Measurements from ENCODE around the gene PFKFB4. TPM values are rescaled to one million over a fixed set of nuclear protein-coding genes. Genes with fewer than 3 reads are reported as not detected.

Gene PFKFB4
- total RNA-seq, 1 donor from 2014 or later, result 40.3 TPM

DNA sequence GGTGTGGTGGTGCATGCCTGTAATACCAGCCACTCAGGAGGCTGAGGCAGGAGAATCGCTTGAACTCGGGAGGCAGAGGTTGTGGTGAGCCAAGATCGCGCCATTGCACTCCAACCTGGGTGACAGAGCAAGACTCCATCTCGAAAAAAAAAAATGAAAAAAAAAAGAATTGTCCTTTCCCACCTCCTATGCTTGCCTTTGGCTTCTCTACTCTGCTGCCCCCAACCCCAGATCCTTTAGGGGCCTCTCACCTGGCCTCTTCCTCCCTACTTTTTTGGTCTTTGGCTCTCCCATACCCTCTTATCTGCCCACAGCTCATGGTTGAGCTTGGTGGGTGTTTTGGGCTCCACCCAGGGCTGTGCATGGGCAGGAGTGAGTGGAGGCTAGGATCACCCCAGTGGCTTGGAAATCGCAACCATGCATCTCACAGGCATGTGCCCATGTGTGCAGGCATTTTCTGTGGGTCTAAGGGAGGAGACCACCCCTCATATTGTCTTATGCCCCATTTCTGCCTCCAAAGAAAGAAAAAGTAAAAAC is 50.6 kb downstream of the PFKFB4 start:
- peaks cover 17% of the 10 kb centered on the region for H3K4me1 Mint-ChIP-seq (ENCODE audit: low read depth, unreplicated experiment)
- H3K27ac Mint-ChIP-seq (ENCODE audit: unreplicated experiment), result no peak overlapping the region
- DNase-seq, result no peak
- H3K27me3 Mint-ChIP-seq (ENCODE audit: unreplicated experiment), result peaks cover 7% of the 10 kb centered on the region
- H3K9me3 Mint-ChIP-seq (ENCODE audit: unreplicated experiment), result peaks cover 8% of the 10 kb centered on the region
- H3K4me3 Mint-ChIP-seq (ENCODE audit: unreplicated experiment), result no peak overlapping the region
- no peaks in the 10 kb centered on the region for H3K36me3 Mint-ChIP-seq (ENCODE audit: unreplicated experiment)
- TF ChIP-seq, protein P1, sequence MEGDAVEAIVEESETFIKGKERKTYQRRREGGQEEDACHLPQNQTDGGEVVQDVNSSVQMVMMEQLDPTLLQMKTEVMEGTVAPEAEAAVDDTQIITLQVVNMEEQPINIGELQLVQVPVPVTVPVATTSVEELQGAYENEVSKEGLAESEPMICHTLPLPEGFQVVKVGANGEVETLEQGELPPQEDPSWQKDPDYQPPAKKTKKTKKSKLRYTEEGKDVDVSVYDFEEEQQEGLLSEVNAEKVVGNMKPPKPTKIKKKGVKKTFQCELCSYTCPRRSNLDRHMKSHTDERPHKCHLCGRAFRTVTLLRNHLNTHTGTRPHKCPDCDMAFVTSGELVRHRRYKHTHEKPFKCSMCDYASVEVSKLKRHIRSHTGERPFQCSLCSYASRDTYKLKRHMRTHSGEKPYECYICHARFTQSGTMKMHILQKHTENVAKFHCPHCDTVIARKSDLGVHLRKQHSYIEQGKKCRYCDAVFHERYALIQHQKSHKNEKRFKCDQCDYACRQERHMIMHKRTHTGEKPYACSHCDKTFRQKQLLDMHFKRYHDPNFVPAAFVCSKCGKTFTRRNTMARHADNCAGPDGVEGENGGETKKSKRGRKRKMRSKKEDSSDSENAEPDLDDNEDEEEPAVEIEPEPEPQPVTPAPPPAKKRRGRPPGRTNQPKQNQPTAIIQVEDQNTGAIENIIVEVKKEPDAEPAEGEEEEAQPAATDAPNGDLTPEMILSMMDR (IDR thresholded peaks at IDR 0.05; ENCODE audit: partially characterized antibody, unreplicated experiment), result no peak

DNA sequence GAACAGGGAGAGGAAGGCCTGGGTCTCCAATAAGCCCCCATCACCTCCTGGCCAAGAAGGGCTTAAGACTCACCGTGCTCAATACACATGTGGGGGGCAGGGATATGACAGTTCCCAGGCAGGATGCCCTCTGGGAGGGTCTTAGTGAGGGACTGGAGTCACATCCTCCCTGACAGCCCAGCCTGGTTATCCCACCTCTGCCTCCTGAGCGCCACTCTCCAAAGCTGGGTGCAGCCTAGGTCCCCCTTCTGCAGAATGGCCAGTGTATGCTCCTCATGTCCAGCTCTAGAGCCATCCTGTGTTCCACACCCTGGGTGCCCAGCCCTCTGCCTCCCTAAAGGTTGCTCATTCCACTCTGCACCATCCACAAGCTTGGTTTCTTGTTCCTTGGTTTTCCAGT is 51.5 kb downstream of the PFKFB4 start:
- no peak for DNase-seq
- Mint-ChIP-seq H3K27ac (ENCODE audit: unreplicated experiment) (no peak overlapping the region), H3K9me3 (ENCODE audit: unreplicated experiment) (peaks cover 8% of the 10 kb centered on the region), H3K36me3 (ENCODE audit: unreplicated experiment) (no peaks in the 10 kb centered on the region), H3K4me3 (ENCODE audit: unreplicated experiment) (no peak overlapping the region), H3K4me1 (ENCODE audit: low read depth, unreplicated experiment) (peaks cover 17% of the 10 kb centered on the region), H3K27me3 (ENCODE audit: unreplicated experiment) (peaks cover 7% of the 10 kb centered on the region)
- TF ChIP-seq, protein P1 (IDR thresholded peaks at IDR 0.05; ENCODE audit: partially characterized antibody, unreplicated experiment), result no peak

GRCh38 chr3:48504051-48504946 is 52.3 kb downstream of the PFKFB4 start, which contains the start of gene SHISA5:
Gene SHISA5, minus strand, starts transcription at chr3:48504174. Its CDS starts 80 bp downstream, at chr3:48504094.
- Mint-ChIP-seq H3K27ac (ENCODE audit: unreplicated experiment) (no peak within 1 kb of the TSS), H3K27me3 (ENCODE audit: unreplicated experiment) (peaks cover 7% of the 10 kb centered on the region), H3K4me1 (ENCODE audit: low read depth, unreplicated experiment) (peaks cover 17% of the 10 kb centered on the region)

GRCh38 chr3:48503401-48504050 is 53.1 kb downstream of the PFKFB4 start:
- Mint-ChIP-seq H3K27me3 (ENCODE audit: unreplicated experiment) (peaks cover 7% of the 10 kb centered on the region), H3K9me3 (ENCODE audit: unreplicated experiment) (peaks cover 9% of the 10 kb centered on the region), H3K27ac (ENCODE audit: unreplicated experiment) (no peak overlapping the region), H3K36me3 (ENCODE audit: unreplicated experiment) (peaks cover 3% of the 10 kb centered on the region), H3K4me1 (ENCODE audit: low read depth, unreplicated experiment) (peaks cover 17% of the 10 kb centered on the region), H3K4me3 (ENCODE audit: unreplicated experiment) (peak overlapping the region; percentile 62)
- TF ChIP-seq, protein P1 (IDR thresholded peaks at IDR 0.05; ENCODE audit: partially characterized antibody, unreplicated experiment), result no peak
- DNase-seq, result peak; percentile 43

More at GRCh38 chr3:48504051-48504946, 52.3 kb downstream of the PFKFB4 start, which contains the start of gene SHISA5:
- Mint-ChIP-seq H3K4me3 (ENCODE audit: unreplicated experiment) (peak within 1 kb of the TSS; percentile 62), H3K9me3 (ENCODE audit: unreplicated experiment) (peaks cover 8% of the 10 kb centered on the region), H3K36me3 (ENCODE audit: unreplicated experiment) (no peaks in the 10 kb centered on the region)
- DNase-seq, result peak; percentile 72
- TF ChIP-seq, protein P1 (IDR thresholded peaks at IDR 0.05; ENCODE audit: partially characterized antibody, unreplicated experiment), result no peak
